ENCODE measurements around the gene LDLRAD4.

The LDLRAD4 gene

GRCh38 chr18:13287372-13287771 lies 68.8 kb downstream of the LDLRAD4 start:
- Mint-ChIP-seq H3K36me3 (ENCODE audit: low read depth) (no peaks in the 10 kb centered on the region), H3K9me3 (no peaks in the 10 kb centered on the region), H3K4me1 (peaks cover 55% of the 10 kb centered on the region), H3K27me3 (ENCODE audit: low read depth) (peaks cover 7% of the 10 kb centered on the region), H3K27ac (no peak overlapping the region), H3K4me3 (no peak overlapping the region)
- TF ChIP-seq CTCF (IDR thresholded peaks at IDR 0.05; ENCODE audit: unreplicated experiment in 3 of 3), result no peak

DNA sequence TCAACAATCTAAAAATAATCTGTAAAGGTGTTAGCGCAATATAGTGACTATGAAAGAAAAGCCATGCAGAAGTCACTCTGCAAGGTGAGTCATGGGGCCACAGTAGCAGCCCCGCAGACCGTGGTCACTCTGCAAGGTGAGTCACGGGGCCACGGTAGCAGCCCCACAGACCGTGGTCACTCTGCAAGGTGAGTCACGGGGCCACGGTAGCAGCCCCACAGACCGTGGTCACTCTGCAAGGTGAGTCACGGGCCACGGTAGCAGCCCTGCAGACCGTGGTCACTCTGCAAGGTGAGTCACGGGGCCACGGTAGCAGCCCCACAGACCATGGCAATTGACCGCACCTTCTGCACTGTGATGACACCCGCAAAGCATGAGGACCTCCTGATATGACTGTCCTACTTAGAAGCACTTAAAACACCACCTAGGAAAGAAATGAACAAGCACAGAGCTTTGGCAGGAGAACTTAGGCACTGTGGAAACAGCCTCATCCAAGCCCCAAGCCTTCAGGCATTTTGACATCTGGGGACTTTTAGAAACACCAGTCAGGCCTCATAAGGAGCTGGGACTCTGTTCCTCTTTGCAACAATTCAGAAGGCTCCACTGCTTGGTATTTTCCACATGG lies 70.1 kb downstream of the LDLRAD4 start:
- Mint-ChIP-seq H3K4me1 (peaks cover 66% of the 10 kb centered on the region), H3K9me3 (no peaks in the 10 kb centered on the region), H3K27ac (peak overlapping the region in 2 of 3 experiments; percentile 66 to 78), H3K4me3 (no peak overlapping the region), H3K36me3 (ENCODE audit: low read depth) (no peaks in the 10 kb centered on the region), H3K27me3 (ENCODE audit: low read depth) (peaks cover 7% of the 10 kb centered on the region)
- TF ChIP-seq CTCF (IDR thresholded peaks at IDR 0.05; ENCODE audit: unreplicated experiment in 3 of 3), result no peak

GRCh38 chr18:13289481-13290205 lies 71.1 kb downstream of the LDLRAD4 start:
- no peak overlapping the region for H3K4me3 Mint-ChIP-seq
- H3K9me3 Mint-ChIP-seq, result no peaks in the 10 kb centered on the region
- peaks cover 6% of the 10 kb centered on the region for H3K27me3 Mint-ChIP-seq (ENCODE audit: low read depth)
- TF ChIP-seq CTCF (IDR thresholded peaks at IDR 0.05; ENCODE audit: unreplicated experiment in 3 of 3), result no peak
- H3K27ac Mint-ChIP-seq, result peak overlapping the region; percentile 30 to 78 (median 66)
- H3K36me3 Mint-ChIP-seq (ENCODE audit: low read depth), result no peaks in the 10 kb centered on the region
- H3K4me1 Mint-ChIP-seq, result peaks cover 65% of the 10 kb centered on the region

DNA sequence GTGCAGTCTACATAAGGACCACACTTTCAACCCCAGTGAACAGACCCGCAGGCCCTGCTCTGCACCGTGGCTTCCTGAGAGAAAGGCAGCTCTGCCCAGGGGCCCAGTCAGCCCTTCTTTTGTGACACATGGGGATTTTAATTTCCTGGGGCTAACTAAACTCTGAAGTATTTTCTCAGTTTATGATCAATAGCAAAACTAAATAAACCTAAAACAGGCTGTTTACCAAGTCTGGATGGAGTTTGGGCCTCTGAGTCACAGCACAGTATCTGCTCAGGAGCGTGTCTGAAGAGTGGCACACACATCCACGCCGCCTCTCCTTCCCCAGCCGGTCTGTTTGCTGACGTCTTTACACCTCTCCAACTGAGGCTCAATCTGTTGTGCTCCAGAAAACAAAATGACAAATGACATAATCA lies 72.3 kb downstream of the LDLRAD4 start:
- Mint-ChIP-seq H3K36me3 (ENCODE audit: low read depth) (no peaks in the 10 kb centered on the region), H3K4me3 (no peak overlapping the region), H3K4me1 (peaks cover 56% of the 10 kb centered on the region), H3K9me3 (no peaks in the 10 kb centered on the region), H3K27ac (peak overlapping the region in 1 of 3 experiments; percentile 78), H3K27me3 (ENCODE audit: low read depth) (peaks cover 4% of the 10 kb centered on the region)
- no peak for TF ChIP-seq CTCF (IDR thresholded peaks at IDR 0.05; ENCODE audit: unreplicated experiment in 3 of 3)

GRCh38 chr18:13291299-13291698 lies 72.7 kb downstream of the LDLRAD4 start:
- Mint-ChIP-seq H3K9me3 (no peaks in the 10 kb centered on the region), H3K4me3 (no peak overlapping the region), H3K27me3 (ENCODE audit: low read depth) (peaks cover 5% of the 10 kb centered on the region), H3K27ac (peak overlapping the region in 1 of 3 experiments; percentile 78), H3K4me1 (peaks cover 52% of the 10 kb centered on the region), H3K36me3 (ENCODE audit: low read depth) (no peaks in the 10 kb centered on the region)
- no peak for TF ChIP-seq CTCF (IDR thresholded peaks at IDR 0.05; ENCODE audit: unreplicated experiment in 3 of 3)

Data from nephron (organoid).